ENCODE results near the gene ANO1.

GRCh38 chr11:70187771-70188170 lies 109.7 kb downstream of the ANO1 start:
- no peak for TF ChIP-seq CTCF (IDR thresholded peaks at IDR 0.05)
- TF ChIP-seq ZFX (IDR thresholded peaks at IDR 0.05; ENCODE audit: borderline replicate concordance): no peak
